Neutrophil (primary cell): Measurements from ENCODE around the gene PCMT1.

Experiments
- H3K27ac ChIP-seq: fragments of 200-600 bp; sonication (generic); 2 replicates; pipeline ENCODE4 v1.5.1; 2016; ENCODE audit warnings: mild to moderate bottlenecking, moderate library complexity
- H3K27me3 ChIP-seq: fragments of 200-600 bp; sonication (generic); 2 replicates; pipeline ENCODE4 v1.6.0; 2016; ENCODE audit warnings: mild to moderate bottlenecking
- H3K36me3 ChIP-seq: fragments of 200-600 bp; sonication (generic); 2 replicates; pipeline ENCODE4 v1.5.1; 2017
- H3K4me1 ChIP-seq, 2 experiments: fragments of 200-600 bp in 1 of 2; sonication (generic) in 1 of 2; 1 replicate in 1 of 2; 2 replicates in 1 of 2; pipeline versions ENCODE4 v1.5.1 to v1.6.1; 2013 to 2016; ENCODE audit warnings: low read depth in 1 of 2, low read length in 1 of 2, mild to moderate bottlenecking in 1 of 2, moderate library complexity in 1 of 2; ENCODE audit not compliant: control insufficient read depth in 1 of 2, insufficient read depth in 1 of 2
- H3K4me3 ChIP-seq, 2 experiments: fragments of 200-600 bp in 1 of 2; sonication (generic) in 1 of 2; 1 replicate in 1 of 2; 2 replicates in 1 of 2; pipeline ENCODE4 v1.5.1; 2013 to 2016; ENCODE audit warnings: low read depth in 1 of 2, low read length in 1 of 2, mild to moderate bottlenecking in 1 of 2, moderate library complexity in 1 of 2
- H3K9me3 ChIP-seq: fragments of 200-600 bp; sonication (generic); 2 replicates; pipeline ENCODE4 v1.5.1; 2016
- TF ChIP-seq, protein P1 (sequence below): fragments of 200-600 bp; sonication (generic); IDR thresholded peaks from 2 replicates; pipeline ENCODE4 v1.5.1; 2016; ENCODE audit warnings: antibody characterized with exemption

PCMT1 gene

GRCh38 chr6:149749594-149750135 lies at the start of gene PCMT1:
TSS of gene PCMT1 (plus strand) at chr6:149749741. CDS start at chr6:149749902, 161 bp downstream.
- TF ChIP-seq, protein P1, sequence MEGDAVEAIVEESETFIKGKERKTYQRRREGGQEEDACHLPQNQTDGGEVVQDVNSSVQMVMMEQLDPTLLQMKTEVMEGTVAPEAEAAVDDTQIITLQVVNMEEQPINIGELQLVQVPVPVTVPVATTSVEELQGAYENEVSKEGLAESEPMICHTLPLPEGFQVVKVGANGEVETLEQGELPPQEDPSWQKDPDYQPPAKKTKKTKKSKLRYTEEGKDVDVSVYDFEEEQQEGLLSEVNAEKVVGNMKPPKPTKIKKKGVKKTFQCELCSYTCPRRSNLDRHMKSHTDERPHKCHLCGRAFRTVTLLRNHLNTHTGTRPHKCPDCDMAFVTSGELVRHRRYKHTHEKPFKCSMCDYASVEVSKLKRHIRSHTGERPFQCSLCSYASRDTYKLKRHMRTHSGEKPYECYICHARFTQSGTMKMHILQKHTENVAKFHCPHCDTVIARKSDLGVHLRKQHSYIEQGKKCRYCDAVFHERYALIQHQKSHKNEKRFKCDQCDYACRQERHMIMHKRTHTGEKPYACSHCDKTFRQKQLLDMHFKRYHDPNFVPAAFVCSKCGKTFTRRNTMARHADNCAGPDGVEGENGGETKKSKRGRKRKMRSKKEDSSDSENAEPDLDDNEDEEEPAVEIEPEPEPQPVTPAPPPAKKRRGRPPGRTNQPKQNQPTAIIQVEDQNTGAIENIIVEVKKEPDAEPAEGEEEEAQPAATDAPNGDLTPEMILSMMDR, result peak; percentile 69
- H3K9me3 ChIP-seq, result no peaks in the 10 kb centered on the region
- H3K27me3 ChIP-seq, result no peaks in the 10 kb centered on the region
- H3K36me3 ChIP-seq, result no peaks in the 10 kb centered on the region
- H3K4me3 ChIP-seq, result peak within 1 kb of the TSS; percentile 91 to 96
- peak within 1 kb of the TSS; percentile 95 for H3K27ac ChIP-seq
- H3K4me1 ChIP-seq, result peaks cover 67 to 68% of the 10 kb centered on the region in 2 experiments

DNA sequence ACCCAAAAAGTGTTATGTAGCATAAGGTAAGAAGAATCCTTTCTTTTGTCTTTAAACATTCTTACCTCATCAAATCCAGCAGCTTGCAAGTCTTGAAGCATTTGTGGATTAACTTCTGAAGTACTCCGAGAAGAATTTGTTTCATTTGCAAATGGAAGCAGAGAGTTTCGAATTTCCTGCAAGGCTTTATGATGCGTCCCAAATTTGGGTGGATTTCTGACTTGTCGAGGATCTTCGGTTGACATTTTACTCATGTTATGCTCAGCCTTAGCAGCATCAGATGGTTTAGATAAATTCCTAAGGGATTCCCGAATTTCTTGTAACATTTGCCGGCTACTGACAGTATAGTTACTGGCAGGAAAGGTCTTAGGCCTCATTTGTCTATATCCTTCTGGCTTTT lies 47.8 kb upstream of the PCMT1 start:
- Histone ChIP-seq H3K36me3 (peaks cover 18% of the 10 kb centered on the region), H3K27ac (no peak overlapping the region), H3K9me3 (no peaks in the 10 kb centered on the region), H3K4me3 (no peak overlapping the region), H3K27me3 (no peaks in the 10 kb centered on the region), H3K4me1 (no peaks in the 10 kb centered on the region)
- TF ChIP-seq, protein P1, result no peak

DNA sequence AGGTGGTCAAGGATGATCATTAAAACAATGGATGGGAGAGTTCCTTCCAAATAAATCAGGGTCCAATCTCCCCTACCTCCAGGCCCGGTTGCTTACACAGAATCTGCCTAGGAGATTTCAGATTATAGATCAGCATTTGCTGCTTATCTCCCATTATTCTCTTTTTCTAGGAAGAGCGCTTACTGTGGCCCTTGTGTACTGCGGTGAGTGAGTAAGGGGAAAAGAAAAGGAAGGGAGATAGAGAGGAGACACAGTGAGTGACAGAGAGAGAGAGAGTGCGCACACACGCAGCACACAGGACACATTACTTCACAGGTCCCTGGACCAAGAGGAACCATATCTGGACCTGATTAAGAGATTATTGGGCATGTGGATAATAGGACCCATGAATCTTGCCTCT lies 37.8 kb upstream of the PCMT1 start:
- TF ChIP-seq, protein P1, result no peak
- H3K27ac ChIP-seq, result no peak overlapping the region
- no peaks in the 10 kb centered on the region for H3K27me3 ChIP-seq
- no peaks in the 10 kb centered on the region for H3K36me3 ChIP-seq
- H3K9me3 ChIP-seq, result no peaks in the 10 kb centered on the region
- no peak overlapping the region for H3K4me3 ChIP-seq
- peaks cover 14 to 16% of the 10 kb centered on the region in 2 experiments for H3K4me1 ChIP-seq

GRCh38 chr6:149714442-149714841 lies 35.1 kb upstream of the PCMT1 start:
- Histone ChIP-seq H3K9me3 (no peaks in the 10 kb centered on the region), H3K36me3 (no peaks in the 10 kb centered on the region), H3K27ac (no peak overlapping the region), H3K4me3 (no peak overlapping the region), H3K4me1 (peaks cover 29 to 30% of the 10 kb centered on the region in 2 experiments), H3K27me3 (no peaks in the 10 kb centered on the region)
- TF ChIP-seq, protein P1, result no peak

- H3K4me1 ChIP-seq, result peaks cover 29 to 30% of the 10 kb centered on the region in 2 experiments
- H3K36me3 ChIP-seq, result no peaks in the 10 kb centered on the region
- peak overlapping the region; percentile 91 for H3K27ac ChIP-seq
- H3K4me3 ChIP-seq, result peak overlapping the region; percentile 17 to 96
- H3K27me3 ChIP-seq, result no peaks in the 10 kb centered on the region
- H3K9me3 ChIP-seq, result no peaks in the 10 kb centered on the region
- TF ChIP-seq, protein P1, result no peak
Observed at GRCh38 chr6:149716181-149716963, 33.2 kb upstream of the PCMT1 start.
